GM12878 (cell line): ENCODE measurements around the gene FITM1. TPM values are rescaled to one million over a fixed set of nuclear protein-coding genes. Genes with fewer than 3 reads are reported as not detected.

ENCODE experiments used
- ATAC-seq: fragments of 200-7000 bp; cut with Tn5 transposase; 3 replicates; pipeline ENCODE4 v1.9.1; 2020; ENCODE audit warnings: mild to moderate bottlenecking, moderate library complexity
- BruUV-seq: library from RNA; stranded (reverse); fragments of 400-500 nt; replicated peaks from 2 replicates; lab custom pipeline; 2021; lab: Mats Ljungman, UMichigan
- CTCF ChIA-PET: fragments of 300-600 bp; sonication (Branson Sonifier 250); formaldehyde crosslinking; extraction: SDS; loops from one replicate; lab custom pipeline; 2021; ENCODE audit warnings: inconsistent platforms; lab: Yijun Ruan, JAX
- POLR2A ChIA-PET: fragments of 350-600 bp; formaldehyde crosslinking; extraction: SDS; loops from one replicate; lab custom pipeline; 2021; ENCODE audit warnings: inconsistent platforms; lab: Charles Lee
- RAD21 ChIA-PET: fragments of 300-600 bp; sonication (Branson Sonifier 250); formaldehyde crosslinking; loops from one replicate; lab custom pipeline; 2023; ENCODE audit warnings: antibody characterized with exemption; ENCODE audit not compliant: unreplicated experiment; lab: Charles Lee
- SMC1A ChIA-PET: fragments of 300-600 bp; sonication (Branson Sonifier 250); formaldehyde crosslinking; loops from one replicate; lab custom pipeline; 2023; ENCODE audit not compliant: unreplicated experiment, uncharacterized antibody; lab: Charles Lee
- DNase-seq: peaks from one replicate; pipeline ENCODE4 v3.0.0-alpha.2; 2011; ENCODE audit warnings: low read depth, low spot score
- FAIRE-seq: peaks from 3 replicates; lab custom pipeline; 2011; peaks lifted over from hg19 to GRCh38; lab: Jason Lieb, UNC
- H2AFZ ChIP-seq: 2 replicates; pipeline ENCODE4 v1.6.0; 2011; ENCODE audit warnings: low read depth, low read length, control low read depth; ENCODE audit not compliant: control insufficient read depth
- H3K27ac ChIP-seq: 2 replicates; pipeline ENCODE4 v1.5.1; 2011; ENCODE audit warnings: control low read depth; ENCODE audit not compliant: control insufficient read depth, insufficient read depth
- H3K27me3 ChIP-seq, 2 experiments: replicated peaks in 1 of 2; 2 replicates each; pipeline versions ENCODE4 v1.6.0 to v1.6.1; 2011; ENCODE audit warnings: low read length in 1 of 2; ENCODE audit not compliant: control insufficient read depth in 2 of 2, insufficient read depth in 2 of 2
- H3K36me3 ChIP-seq, 2 experiments: 2 replicates each; pipeline ENCODE4 v1.5.1; 2011; ENCODE audit warnings: low read length in 1 of 2; ENCODE audit not compliant: control insufficient read depth in 2 of 2, insufficient read depth in 2 of 2
- H3K4me1 ChIP-seq: 2 replicates; pipeline ENCODE4 v1.6.1; 2011; ENCODE audit warnings: mild to moderate bottlenecking, low read length, moderate library complexity, mixed read lengths; ENCODE audit not compliant: control insufficient read depth, insufficient read depth
- H3K4me2 ChIP-seq: 2 replicates; pipeline ENCODE4 v1.6.0; 2011; ENCODE audit warnings: control low read depth; ENCODE audit not compliant: control insufficient read depth, insufficient read depth
- H3K4me3 ChIP-seq: fragments of 200-600 bp; sonication (generic); 2 replicates; pipeline ENCODE4 v1.5.1; 2016
- H3K79me2 ChIP-seq: 2 replicates; pipeline ENCODE4 v1.6.0; 2011; ENCODE audit warnings: low read length; ENCODE audit not compliant: control insufficient read depth, insufficient read depth
- H3K9ac ChIP-seq: 2 replicates; pipeline ENCODE4 v1.8.0; 2011; ENCODE audit warnings: low read length, control low read depth, mixed read lengths; ENCODE audit not compliant: control insufficient read depth, insufficient read depth
- H3K9me3 ChIP-seq: replicated peaks from 3 replicates; pipeline ENCODE4 v1.5.1; 2011; ENCODE audit warnings: mild to moderate bottlenecking, low read length; ENCODE audit not compliant: control insufficient read depth, insufficient read depth
- H4K20me1 ChIP-seq: 2 replicates; pipeline ENCODE4 v1.6.0; 2011; ENCODE audit not compliant: control insufficient read depth, insufficient read depth
- ATF7 ChIP-seq: fragments of 450-650 bp; IDR thresholded peaks from 2 replicates; pipeline ENCODE4 v1.6.1; 2016; ENCODE audit warnings: low read depth, mild to moderate bottlenecking
- NR2F1 ChIP-seq: fragments of 450-650 bp; conservative IDR thresholded peaks from 2 replicates; pipeline ENCODE4 v1.6.1; 2017; ENCODE audit warnings: mild to moderate bottlenecking
- POLR2A ChIP-seq: IDR thresholded peaks from 2 replicates; pipeline ENCODE4 v1.6.1; 2011; ENCODE audit warnings: low read depth, mild to moderate bottlenecking, low read length
- WGBS: methylation state at CpG from one replicate; pipeline ENCODE4 v1.1.6; 2016; ENCODE audit warnings: low lambda C conversion rate; ENCODE audit not compliant: insufficient replicate concordance, insufficient coverage; ENCODE audit errors: missing lambda C conversion rate; 5-methylcytosine and 5-hydroxymethylcytosine counted together
- in situ Hi-C: fragments of 300-500 bp; cut with MboI; formaldehyde crosslinking; loops from 9 replicates; pipeline ENCODE4 v1.14.3; 2018; ENCODE audit warnings: mixed read lengths
- intact Hi-C: fragments of 100-400 bp; cut with micrococcal nuclease; formaldehyde crosslinking; loops from one replicate; pipeline ENCODE4 v1.14.2; 2022; ENCODE audit not compliant: unreplicated experiment
- polyA plus RNA-seq, 11 experiments: library from polyadenylated mRNA; depleted of rRNA in 4 of 11; unstranded in 6 of 11; stranded (reverse) in 5 of 11; fragments of >200 nt; fragmentation: Nextera tagmentation in 4 of 11; fragmentation: Illumina TruSeq in 1 of 11; extraction: Ambion mirVana in 4 of 11; extraction: Trizol in 1 of 11; gene quantifications; 1 replicate in 1 of 11; 2 replicates in 10 of 11; pipeline versions ENCODE4 v1.2.1 to v1.2.3, GENCODE V29; 2011 to 2016; ENCODE audit warnings: inconsistent platforms in 2 of 11, missing spikeins in 2 of 11, low read depth in 1 of 11
- total RNA-seq, 4 experiments: library from RNA; depleted of rRNA in 3 of 4; stranded (reverse); fragments of >200 nt in 3 of 4; fragmentation: Illumina TruSeq in 1 of 4; extraction: Trizol in 1 of 4; gene quantifications; 2 replicates each; pipeline versions ENCODE4 v1.2.1 to v1.2.3, GENCODE V29; 2013 to 2021

The FITM1 gene
- total and polyA plus RNA-seq, 10 of the 15 experiments (the other 5 are each of a cell fraction or from before 2014, with no cell fraction given), result 0.11 to 1.9 (median 0.45) TPM; not detected in 2

DNA sequence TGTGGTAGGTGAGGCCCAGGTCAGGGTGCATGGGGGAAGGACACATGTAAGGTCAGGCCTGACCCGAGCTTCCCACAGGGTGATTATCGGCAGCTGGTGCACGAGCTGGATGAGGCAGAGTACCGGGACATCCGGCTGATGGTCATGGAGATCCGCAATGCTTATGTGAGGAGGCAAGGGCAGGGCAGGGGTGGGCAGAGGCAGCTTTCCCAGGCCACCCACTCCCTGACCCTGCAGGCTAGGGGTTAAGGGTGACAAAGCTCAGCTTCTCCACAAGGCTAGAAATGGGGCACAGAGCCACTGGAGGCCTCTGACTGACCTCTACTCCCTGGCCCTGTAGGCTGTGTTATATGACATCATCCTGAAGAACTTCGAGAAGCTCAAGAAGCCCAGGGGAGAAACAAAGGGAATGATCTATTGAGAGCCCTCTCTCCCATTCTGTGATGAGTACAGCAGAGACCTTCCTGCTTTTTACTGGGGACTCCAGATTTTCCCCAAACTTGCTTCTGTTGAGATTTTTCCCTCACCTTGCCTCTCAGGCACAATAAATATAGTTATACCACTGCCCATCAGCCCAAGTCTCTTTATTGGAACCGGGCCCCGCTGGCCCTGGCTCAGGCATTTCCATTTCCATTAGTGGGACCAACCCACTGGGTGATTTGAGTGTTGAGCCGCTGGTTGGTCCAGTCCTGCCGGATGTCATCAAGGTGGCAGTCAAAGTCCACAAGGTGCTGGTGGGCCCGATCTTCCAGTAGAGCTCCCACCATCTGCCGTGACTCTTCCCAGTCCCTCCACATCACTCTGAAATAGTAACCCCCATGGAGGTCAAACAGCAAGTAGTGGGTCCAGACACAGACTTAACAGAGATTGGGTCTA, 8.2 kb downstream of the FITM1 start:
- intact Hi-C loops (no loop called here), in situ Hi-C loops (no loop called here)
- Histone ChIP-seq H3K36me3 (peaks cover 12 to 20% of the 10 kb centered on the region in 2 experiments), H3K4me3 (peak overlapping the region; percentile 68; the same call in 1 of the 2 replicates), H3K9ac (0 out of 2 replicates have a peak overlapping the region, but pooled peaks have one; percentile 52), H3K27me3 (no peaks in the 10 kb centered on the region), H3K27ac (no peak overlapping the region), H3K4me1 (peaks cover 37% of the 10 kb centered on the region), H3K4me2 (peak overlapping the region; percentile 91), H4K20me1 (no peaks in the 10 kb centered on the region), H3K79me2 (peaks cover 58% of the 10 kb centered on the region), H3K9me3 (no peaks in the 10 kb centered on the region), H2AFZ (no peak overlapping the region)
- RAD21 ChIA-PET, result interaction anchor here (2.0 to 6.8 kb wide), 4 partner anchors 9 to 30 kb away, joined by 5 to 69 read pairs (median 23); partner anchors contain the start of genes DCAF11, IRF9, NRL and PSME2
- TSS peak; percentile 86 for BruUV-seq
- FAIRE-seq, result no peak
- ATAC-seq, result no peak
- DNase-seq, result no peak
- 88% methylated on average over 13 of the region's 13 CpGs for WGBS
- SMC1A ChIA-PET, result interaction anchor here (0.6 to 7.7 kb wide), 5 partner anchors 7 to 78 kb away, joined by 3 to 70 read pairs (median 21); partner anchors contain the start of genes DCAF11, IRF9, NRL and PSME2
- CTCF ChIA-PET, result interaction anchor here (1.3 to 4.9 kb wide), 4 partner anchors 10 to 28 kb away, joined by 4 to 39 read pairs (median 20); partner anchors contain the start of genes DCAF11, IRF9 and NRL
- POLR2A ChIA-PET, result interaction anchor here (1.0 to 11.6 kb wide), 7 partner anchors 9 to 31 kb away, joined by 3 to 276 read pairs (median 6); partner anchors contain the start of genes DCAF11, IRF9, NRL and PSME2
- TF ChIP-seq ATF7 (peak; percentile 14; the same call in 1 of the 2 replicates), NR2F1 (no peak), POLR2A (peak; percentile 48)
